CD14-positive monocyte (primary cell): ENCODE data around the gene ZFAND2B. TPM values are rescaled to one million over a fixed set of nuclear protein-coding genes. Genes with fewer than 3 reads are reported as not detected.
"Not testable (repeated sequence)": the region's sequence is repeated elsewhere in the genome, so short reads cannot be mapped to it uniquely, and the experiment has no call there.

ENCODE experiments used
- DNase-seq, 3 donors: peaks; one replicate each; pipeline ENCODE4 v3.0.0-alpha.2; 2011 to 2022
- H2AFZ ChIP-seq: 2 replicates; pipeline ENCODE4 v1.6.0; 2012; ENCODE audit warnings: mild to moderate bottlenecking, low read depth, low read length, inconsistent platforms; ENCODE audit not compliant: insufficient read depth, poor library complexity, severe bottlenecking
- H3K27ac ChIP-seq, 2 donors: 1 replicate in 1 of 2; 2 replicates in 1 of 2; pipeline ENCODE4 v1.5.1; 2012 to 2013; ENCODE audit warnings: low read length in 2 of 2, control low read depth in 1 of 2, inconsistent platforms in 1 of 2, low read depth in 1 of 2, mild to moderate bottlenecking in 1 of 2
- H3K27me3 ChIP-seq, 2 donors: one replicate each; pipeline versions ENCODE4 v1.6.0 to v1.6.1; 2011 to 2013; ENCODE audit warnings: low read length in 2 of 2; ENCODE audit not compliant: control insufficient read depth in 2 of 2, insufficient read depth in 2 of 2
- H3K36me3 ChIP-seq, 2 donors: replicated peaks in 1 of 2; 1 replicate in 1 of 2; 2 replicates in 1 of 2; pipeline versions ENCODE4 v1.5.1 to v1.6.1; 2012 to 2013; ENCODE audit warnings: low read length in 2 of 2, control low read depth in 1 of 2, inconsistent platforms in 1 of 2, mild to moderate bottlenecking in 1 of 2; ENCODE audit not compliant: insufficient read depth in 2 of 2, control insufficient read depth in 1 of 2
- H3K4me1 ChIP-seq, 2 donors: 1 replicate in 1 of 2; 2 replicates in 1 of 2; pipeline versions ENCODE4 v1.5.1 to v1.6.1; 2012 to 2013; ENCODE audit warnings: low read length in 2 of 2, control low read depth in 1 of 2, inconsistent platforms in 1 of 2, mild to moderate bottlenecking in 1 of 2, moderate library complexity in 1 of 2; ENCODE audit not compliant: insufficient read depth in 2 of 2, control insufficient read depth in 1 of 2
- H3K4me2 ChIP-seq: replicated peaks from 2 replicates; pipeline ENCODE3; 2012; ENCODE audit warnings: low read length, moderate library complexity, mild to moderate bottlenecking; ENCODE audit not compliant: poor library complexity, severe bottlenecking; ENCODE audit errors: extremely low read depth
- H3K4me3 ChIP-seq, 3 experiments: fragments of 200-600 bp in 1 of 3; sonication (generic) in 1 of 3; replicated peaks in 1 of 3; 1 replicate in 2 of 3; 2 replicates in 1 of 3; pipeline ENCODE4 v1.5.1; 2011 to 2013; ENCODE audit warnings: low read length in 3 of 3, mild to moderate bottlenecking in 3 of 3, control low read depth in 2 of 3, low read depth in 2 of 3, inconsistent platforms in 1 of 3, moderate library complexity in 1 of 3
- H3K79me2 ChIP-seq: 2 replicates; pipeline ENCODE4 v1.6.0; 2012; ENCODE audit warnings: mild to moderate bottlenecking, control low read depth, inconsistent platforms, low read length, moderate library complexity; ENCODE audit not compliant: insufficient read depth
- H3K9ac ChIP-seq: 2 replicates; pipeline ENCODE4 v1.6.0; 2017; ENCODE audit warnings: low read length, mild to moderate bottlenecking; ENCODE audit not compliant: insufficient read depth, poor library complexity, severe bottlenecking
- H3K9me3 ChIP-seq, 2 donors: replicated peaks in 1 of 2; 1 replicate in 1 of 2; 2 replicates in 1 of 2; pipeline versions ENCODE4 v1.5.1 to v1.6.1; 2012 to 2013; ENCODE audit warnings: low read length in 2 of 2, control low read depth in 1 of 2; ENCODE audit not compliant: control insufficient read depth in 1 of 2, insufficient read depth in 1 of 2
- H4K20me1 ChIP-seq: 2 replicates; pipeline ENCODE4 v1.6.0; 2012; ENCODE audit warnings: mild to moderate bottlenecking, low read length, control low read depth, moderate library complexity; ENCODE audit not compliant: insufficient read depth
- H3K27ac Mint-ChIP-seq, 7 donors: one replicate each; pipeline ENCODE4 v1.8.0; 2020; ENCODE audit warnings: mild to moderate bottlenecking in 7 of 7, mixed read lengths in 7 of 7, moderate library complexity in 6 of 7, inconsistent platforms in 2 of 7
- H3K27me3 Mint-ChIP-seq, 3 donors: one replicate each; pipeline ENCODE4 v1.8.0; 2021 to 2022; ENCODE audit warnings: low read depth in 3 of 3, mild to moderate bottlenecking in 3 of 3, mixed read lengths in 3 of 3, moderate library complexity in 3 of 3, inconsistent platforms in 1 of 3
- H3K36me3 Mint-ChIP-seq, 2 donors: one replicate each; pipeline ENCODE4 v1.8.0; 2020; ENCODE audit warnings: mixed read lengths in 2 of 2, inconsistent platforms in 1 of 2, mild to moderate bottlenecking in 1 of 2
- H3K4me1 Mint-ChIP-seq: one replicate; pipeline ENCODE4 v1.8.0; 2020; ENCODE audit warnings: mild to moderate bottlenecking, mixed read lengths
- H3K4me3 Mint-ChIP-seq, 2 donors: one replicate each; pipeline ENCODE4 v1.8.0; 2020; ENCODE audit warnings: mild to moderate bottlenecking in 2 of 2, mixed read lengths in 2 of 2, moderate library complexity in 1 of 2
- H3K9me3 Mint-ChIP-seq, 7 donors: one replicate each; pipeline ENCODE4 v1.8.0; 2020 to 2022; ENCODE audit warnings: mixed read lengths in 7 of 7, mild to moderate bottlenecking in 6 of 7, moderate library complexity in 6 of 7, inconsistent platforms in 2 of 7
- CTCF ChIP-seq: fragments of 200-600 bp; IDR thresholded peaks from one replicate; pipeline ENCODE4 v1.8.0; 2022; ENCODE audit warnings: antibody characterized with exemption, mild to moderate bottlenecking
- WGBS: methylation state at CpG from one replicate; pipeline ENCODE4 v1.1.5; 2013; ENCODE audit warnings: missing lambda C conversion rate; ENCODE audit not compliant: insufficient coverage; 5-methylcytosine and 5-hydroxymethylcytosine counted together
- intact Hi-C, 2 donors: fragments of 100-400 bp; cut with micrococcal nuclease; formaldehyde crosslinking; loops; one replicate each; pipeline versions ENCODE4 v1.15.0 to v1.15.1; 2023
- polyA plus RNA-seq, 3 donors: library from polyadenylated mRNA; depleted of rRNA in 1 of 3; unstranded in 2 of 3; stranded (reverse) in 1 of 3; fragments of 300-500 nt in 2 of 3; fragments of >200 nt in 1 of 3; fragmentation: Illumina TruSeq in 2 of 3; gene quantifications; 1 replicate in 2 of 3; 2 replicates in 1 of 3; pipeline ENCODE4 v1.2.3, GENCODE V29; 2012 to 2021

The ZFAND2B gene
- polyA plus RNA-seq, 3 donors: 45.7 to 98.9 (median 53.2) TPM

DNA sequence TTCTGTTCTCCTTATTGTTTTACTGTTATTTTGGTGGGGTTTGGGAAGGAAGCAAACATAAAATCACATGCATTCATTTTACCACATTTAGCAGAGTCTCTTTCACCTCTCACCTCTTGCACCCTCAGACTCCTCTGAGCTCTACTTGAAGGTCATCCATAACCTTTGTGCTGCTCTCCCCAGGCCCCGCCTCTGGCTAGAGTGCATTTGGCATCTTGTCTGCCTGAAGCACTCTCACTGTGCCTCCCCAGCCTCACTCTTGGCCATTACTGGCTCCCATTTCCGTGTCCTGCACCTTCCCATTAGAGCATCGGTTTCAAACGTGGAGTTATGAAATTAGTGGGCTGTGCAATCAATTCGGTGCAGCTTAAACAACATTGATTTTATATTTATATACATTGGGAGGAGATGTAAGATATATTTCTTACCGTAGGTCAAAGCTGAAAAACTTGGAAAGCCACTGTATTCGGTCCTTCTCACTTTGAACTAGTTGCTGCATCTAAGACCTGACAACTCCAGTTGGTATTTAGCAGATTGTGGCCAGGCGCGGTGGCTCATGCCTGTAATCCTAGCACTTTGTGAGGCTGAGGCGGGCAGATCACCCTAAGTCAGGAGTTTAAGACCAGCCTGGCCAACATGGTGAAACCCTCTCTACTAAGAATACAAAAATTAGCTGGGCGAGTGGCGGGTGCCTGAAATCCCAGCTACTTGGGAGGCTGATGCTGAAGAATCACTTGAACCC lies 6.9 kb upstream of the ZFAND2B start:
- Histone ChIP-seq H4K20me1 (no peaks in the 10 kb centered on the region), H3K4me1 (no peaks in the 10 kb centered on the region), H3K9me3 (peaks cover 0 to 4% of the 10 kb centered on the region in 2 donors), H2AFZ (no peak overlapping the region), H3K79me2 (no peaks in the 10 kb centered on the region), H3K4me2 (no peak overlapping the region), H3K9ac (no peak overlapping the region), H3K4me3 (no peak overlapping the region), H3K27ac (no peak overlapping the region), H3K36me3 (no peaks in the 10 kb centered on the region), H3K27me3 (no peaks in the 10 kb centered on the region)
- Mint-ChIP-seq H3K27me3 (peaks cover 3 to 19% (median 16%) of the 10 kb centered on the region in 3 donors), H3K9me3 (peaks cover 2 to 6% (median 4%) of the 10 kb centered on the region in 7 donors), H3K4me1 (no peaks in the 10 kb centered on the region), H3K4me3 (no peak overlapping the region), H3K36me3 (peaks cover 0 to 2% of the 10 kb centered on the region in 2 donors), H3K27ac (no peak overlapping the region)
- 96% methylated on average over 2 of the region's 12 CpGs for WGBS
- DNase-seq: no peak
- intact Hi-C loops: no loop called here
- TF ChIP-seq CTCF: no peak

- H3K4me3 ChIP-seq, H3K79me2 ChIP-seq, H3K36me3 Mint-ChIP-seq, H3K4me1 ChIP-seq, DNase-seq, H3K9ac ChIP-seq, H3K27ac ChIP-seq, H3K9me3 ChIP-seq, intact Hi-C loops, H3K4me1 Mint-ChIP-seq, H3K36me3 ChIP-seq, H3K9me3 Mint-ChIP-seq, H3K4me2 ChIP-seq, H2AFZ ChIP-seq, H3K4me3 Mint-ChIP-seq, H4K20me1 ChIP-seq, H3K27me3 ChIP-seq: not testable (repeated sequence)
- 78% methylated on average over 17 of the region's 26 CpGs for WGBS
- H3K27ac Mint-ChIP-seq: peak overlapping the region in 1 of 7 donors; percentile 37
- H3K27me3 Mint-ChIP-seq: peaks cover 3 to 17% (median 16%) of the 10 kb centered on the region in 3 donors
Measured at GRCh38 chr2:219200502-219201326, 5.9 kb upstream of the ZFAND2B start.

DNA sequence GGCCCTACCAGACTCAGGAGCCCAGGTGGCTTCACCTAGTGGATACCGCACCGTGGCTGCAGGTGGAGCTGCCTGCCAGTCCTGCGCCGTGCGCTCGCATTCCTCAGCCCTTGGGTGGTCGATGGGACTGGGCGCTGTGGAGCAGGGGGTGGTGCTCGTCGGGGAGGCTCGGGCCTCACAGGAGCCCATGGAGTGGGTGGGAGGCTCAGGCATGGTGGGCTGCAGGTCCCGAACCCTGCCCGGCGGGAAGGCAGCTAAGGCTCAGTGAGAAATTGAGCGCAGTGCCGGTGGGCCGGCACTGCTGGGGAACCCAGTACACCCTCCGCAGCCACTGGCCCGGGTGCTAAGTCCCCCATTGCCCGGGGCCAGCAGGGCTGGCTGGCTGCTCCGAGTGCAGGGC lies 5.3 kb upstream of the ZFAND2B start:
- H3K9ac ChIP-seq, H3K27me3 ChIP-seq, H4K20me1 ChIP-seq, H3K79me2 ChIP-seq, H3K4me1 Mint-ChIP-seq, H3K4me1 ChIP-seq, H3K4me2 ChIP-seq, H3K9me3 Mint-ChIP-seq, H3K4me3 Mint-ChIP-seq, H3K4me3 ChIP-seq, H2AFZ ChIP-seq, H3K36me3 ChIP-seq, H3K9me3 ChIP-seq, H3K27ac ChIP-seq, intact Hi-C loops, DNase-seq, H3K36me3 Mint-ChIP-seq, H3K27ac Mint-ChIP-seq: not testable (repeated sequence)
- 86% methylated on average over 7 of the region's 21 CpGs for WGBS
- H3K27me3 Mint-ChIP-seq: peaks cover 3 to 14% (median 14%) of the 10 kb centered on the region in 3 donors
